ENCODE results near the gene SYNC. TPM values are rescaled to one million over a fixed set of nuclear protein-coding genes. Genes with fewer than 3 reads are reported as not detected.

The SYNC gene
- polyA plus RNA-seq, 3 donors: 0.05 TPM; not detected in 2

GRCh38 chr1:32696041-32696440 is 6.5 kb downstream of the SYNC start:
- WGBS (ENCODE audit: insufficient coverage): 94% methylated on average over 8 of the region's 9 CpGs
- Mint-ChIP-seq H3K9me3 (peaks cover 0 to 2% (median 0%) of the 10 kb centered on the region in 7 donors), H3K27ac (no peak overlapping the region), H3K4me1 (peaks cover 17% of the 10 kb centered on the region), H3K36me3 (peaks cover 0 to 2% of the 10 kb centered on the region in 2 donors), H3K27me3 (ENCODE audit: low read depth in 3 of 3) (peaks cover 2 to 8% (median 3%) of the 10 kb centered on the region in 3 donors), H3K4me3 (no peak overlapping the region)
- Histone ChIP-seq H2AFZ (ENCODE audit: insufficient read depth, low read depth, low read length, poor library complexity, severe bottlenecking) (no peak overlapping the region), H3K9me3 (replicated peaks in 1 of 2; ENCODE audit: control insufficient read depth in 1 of 2, insufficient read depth in 1 of 2, low read length in 2 of 2) (no peaks in the 10 kb centered on the region), H3K4me3 (replicated peaks in 1 of 3; ENCODE audit: low read depth in 2 of 3, low read length in 3 of 3) (no peak overlapping the region), H3K4me1 (ENCODE audit: control insufficient read depth in 1 of 2, insufficient read depth in 2 of 2, low read length in 2 of 2) (peaks cover 13 to 19% of the 10 kb centered on the region in 2 donors), H3K4me2 (replicated peaks; ENCODE audit: extremely low read depth, low read length, poor library complexity, severe bottlenecking) (no peak overlapping the region), H3K36me3 (replicated peaks in 1 of 2; ENCODE audit: control insufficient read depth in 1 of 2, insufficient read depth in 2 of 2, low read length in 2 of 2) (no peaks in the 10 kb centered on the region), H4K20me1 (ENCODE audit: insufficient read depth, low read length) (no peaks in the 10 kb centered on the region), H3K79me2 (ENCODE audit: insufficient read depth, low read length) (no peaks in the 10 kb centered on the region), H3K27me3 (ENCODE audit: control insufficient read depth in 2 of 2, insufficient read depth in 2 of 2, low read length in 2 of 2) (no peaks in the 10 kb centered on the region), H3K27ac (ENCODE audit: low read depth in 1 of 2, low read length in 2 of 2) (no peak overlapping the region), H3K9ac (ENCODE audit: insufficient read depth, low read length, poor library complexity, severe bottlenecking) (no peak overlapping the region)
- intact Hi-C loops (cut with micrococcal nuclease): no loop called here
- DNase-seq: no peak
- no peak for TF ChIP-seq CTCF (IDR thresholded peaks at IDR 0.05)

GRCh38 chr1:32695098-32695904 is 7.3 kb downstream of the SYNC start:
- Mint-ChIP-seq H3K9me3 (peaks cover 0 to 2% (median 0%) of the 10 kb centered on the region in 7 donors), H3K36me3 (peaks cover 0 to 2% of the 10 kb centered on the region in 2 donors), H3K27ac (no peak overlapping the region), H3K4me3 (no peak overlapping the region), H3K4me1 (peaks cover 17% of the 10 kb centered on the region), H3K27me3 (ENCODE audit: low read depth in 3 of 3) (peaks cover 2 to 5% (median 3%) of the 10 kb centered on the region in 3 donors)
- Histone ChIP-seq H4K20me1 (ENCODE audit: insufficient read depth, low read length) (no peaks in the 10 kb centered on the region), H3K36me3 (replicated peaks in 1 of 2; ENCODE audit: control insufficient read depth in 1 of 2, insufficient read depth in 2 of 2, low read length in 2 of 2) (no peaks in the 10 kb centered on the region), H3K4me2 (replicated peaks; ENCODE audit: extremely low read depth, low read length, poor library complexity, severe bottlenecking) (peak overlapping the region; percentile 34), H2AFZ (ENCODE audit: insufficient read depth, low read depth, low read length, poor library complexity, severe bottlenecking) (peak overlapping the region; percentile 75), H3K79me2 (ENCODE audit: insufficient read depth, low read length) (no peaks in the 10 kb centered on the region), H3K9me3 (replicated peaks in 1 of 2; ENCODE audit: control insufficient read depth in 1 of 2, insufficient read depth in 1 of 2, low read length in 2 of 2) (no peaks in the 10 kb centered on the region), H3K4me3 (replicated peaks in 1 of 3; ENCODE audit: low read depth in 2 of 3, low read length in 3 of 3) (peak overlapping the region in 1 of 3 experiments; percentile 18), H3K4me1 (ENCODE audit: control insufficient read depth in 1 of 2, insufficient read depth in 2 of 2, low read length in 2 of 2) (peaks cover 13 to 19% of the 10 kb centered on the region in 2 donors), H3K9ac (ENCODE audit: insufficient read depth, low read length, poor library complexity, severe bottlenecking) (no peak overlapping the region), H3K27ac (ENCODE audit: low read depth in 1 of 2, low read length in 2 of 2) (no peak overlapping the region), H3K27me3 (ENCODE audit: control insufficient read depth in 2 of 2, insufficient read depth in 2 of 2, low read length in 2 of 2) (no peaks in the 10 kb centered on the region)
- DNase-seq: peak in 2 of 3 donors; percentile 29 to 35
- WGBS (ENCODE audit: insufficient coverage): 38% methylated on average over 12 of the region's 17 CpGs
- intact Hi-C loops (cut with micrococcal nuclease): no loop called here
- TF ChIP-seq CTCF (IDR thresholded peaks at IDR 0.05): no peak

All from CD14-positive monocyte (primary cell).